ENCODE data around the gene CDK5R1.

DNA sequence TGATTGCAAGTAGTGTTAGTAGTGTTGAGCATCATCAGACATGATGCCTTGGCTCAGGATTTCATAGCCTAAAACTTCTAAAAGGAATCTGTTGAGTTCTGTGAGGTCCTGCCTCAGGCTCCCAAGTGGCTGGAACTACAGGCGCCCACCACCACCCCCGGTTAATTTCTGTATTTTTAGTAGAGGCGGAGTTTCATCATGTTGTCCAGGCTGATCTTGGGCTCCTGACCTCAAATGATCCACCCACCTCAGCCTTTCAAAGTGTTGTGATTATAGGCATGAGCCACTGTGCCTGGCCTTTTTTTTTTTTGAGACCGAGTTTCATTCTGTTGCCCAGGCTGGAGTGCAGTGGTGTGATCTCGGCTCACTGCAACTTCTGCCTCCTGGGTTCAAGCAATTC, 36.8 kb upstream of the CDK5R1 start:
- TF ChIP-seq CTCF (IDR thresholded peaks at IDR 0.05), result no peak
- no peak for TF ChIP-seq POLR2A (IDR thresholded peaks at IDR 0.05)

Measured in esophagus squamous epithelium (tissue), 4 donors.